H1 (cell line): ENCODE results near the gene PDIA2. TPM values are rescaled to one million over a fixed set of nuclear protein-coding genes. Genes with fewer than 3 reads are reported as not detected.
A peak's percentile ranks its signal among the peaks of the same experiment; 100 is the strongest.

Source experiments
- CTCF ChIA-PET: fragments of 300-600 bp; sonication (Branson Sonifier 250); formaldehyde crosslinking; loops from one replicate; lab custom pipeline; 2021; ENCODE audit not compliant: partially characterized antibody; lab: Charles Lee
- POLR2A ChIA-PET: fragments of 300-600 bp; sonication (Branson Sonifier 250); formaldehyde crosslinking; loops from one replicate; lab custom pipeline; 2021; ENCODE audit warnings: inconsistent platforms; ENCODE audit not compliant: partially characterized antibody; lab: Charles Lee
- DNase-seq, 2 experiments: peaks; one replicate each; pipeline versions ENCODE4 v3.0.0 to v3.0.0-alpha.2; 2010 to 2022; ENCODE audit warnings: low spot score in 2 of 2, low read depth in 1 of 2, mixed read lengths in 1 of 2
- FAIRE-seq: peaks from 2 replicates; lab custom pipeline; 2011; peaks lifted over from hg19 to GRCh38; lab: Jason Lieb, UNC
- H2AFZ ChIP-seq: 2 replicates; pipeline ENCODE4 v1.8.1; 2012; ENCODE audit warnings: low read length, inconsistent platforms
- H2AK5ac ChIP-seq: 2 replicates; pipeline ENCODE4 v1.6.1; 2013; ENCODE audit warnings: low read depth, low read length
- H2BK120ac ChIP-seq: replicated peaks from 2 replicates; pipeline ENCODE3; 2013; ENCODE audit warnings: low read depth, low read length, inconsistent platforms
- H2BK12ac ChIP-seq: 2 replicates; pipeline ENCODE4 v1.6.1; 2013; ENCODE audit warnings: low read depth, low read length
- H2BK15ac ChIP-seq: 2 replicates; pipeline ENCODE4 v1.6.1; 2013; ENCODE audit warnings: low read length
- H2BK20ac ChIP-seq: 2 replicates; pipeline ENCODE4 v1.6.1; 2013; ENCODE audit warnings: low read length
- H2BK5ac ChIP-seq: 2 replicates; pipeline ENCODE4 v1.6.1; 2013; ENCODE audit warnings: low read depth, low read length
- H3K14ac ChIP-seq: 2 replicates; pipeline ENCODE4 v1.6.1; 2013; ENCODE audit warnings: inconsistent platforms; ENCODE audit not compliant: insufficient read length
- H3K18ac ChIP-seq: 2 replicates; pipeline ENCODE4 v1.6.1; 2013; ENCODE audit warnings: low read length; ENCODE audit errors: extremely low read depth
- H3K23ac ChIP-seq: 2 replicates; pipeline ENCODE4 v1.6.1; 2013; ENCODE audit warnings: inconsistent platforms; ENCODE audit not compliant: insufficient read length
- H3K23me2 ChIP-seq: 2 replicates; pipeline ENCODE4 v1.6.1; 2013; ENCODE audit warnings: low read depth, low read length
- H3K27ac ChIP-seq: 2 replicates; pipeline ENCODE4 v1.6.1; 2011; ENCODE audit warnings: low read depth, low read length, inconsistent platforms
- H3K27me3 ChIP-seq, 4 experiments: replicated peaks in 1 of 4; 1 replicate in 1 of 4; 2 replicates in 3 of 4; pipeline versions ENCODE4 v1.6.1 to v1.8.1; 2011 to 2013; ENCODE audit warnings: low read length in 3 of 4, mild to moderate bottlenecking in 3 of 4, inconsistent platforms in 2 of 4, mixed read lengths in 2 of 4, moderate library complexity in 1 of 4; ENCODE audit not compliant: control insufficient read depth in 3 of 4, insufficient read depth in 3 of 4; ENCODE audit errors: extremely low read depth in 1 of 4
- H3K36me3 ChIP-seq, 4 experiments: 2 replicates each; pipeline versions ENCODE4 v1.6.1 to v1.8.1; 2011 to 2013; ENCODE audit warnings: mild to moderate bottlenecking in 4 of 4, low read length in 3 of 4, moderate library complexity in 2 of 4, control low read depth in 1 of 4, inconsistent platforms in 1 of 4; ENCODE audit not compliant: insufficient read depth in 4 of 4, control insufficient read depth in 2 of 4
- H3K4ac ChIP-seq: replicated peaks from 2 replicates; pipeline ENCODE3; 2013; ENCODE audit warnings: low read length, low read depth, mixed read lengths, inconsistent platforms; ENCODE audit not compliant: insufficient read length
- H3K4me1 ChIP-seq, 4 experiments: replicated peaks in 1 of 4; 1 replicate in 1 of 4; 2 replicates in 3 of 4; pipeline versions ENCODE4 v1.6.1 to v1.8.1; 2011 to 2013; ENCODE audit warnings: low read length in 3 of 4, inconsistent platforms in 2 of 4, mixed read lengths in 1 of 4; ENCODE audit not compliant: insufficient read depth in 4 of 4, control insufficient read depth in 3 of 4
- H3K4me2 ChIP-seq, 2 experiments: 2 replicates each; pipeline versions ENCODE4 v1.6.1 to v1.8.1; 2011 to 2013; ENCODE audit warnings: low read depth in 2 of 2, low read length in 2 of 2, control low read depth in 1 of 2, inconsistent platforms in 1 of 2, mild to moderate bottlenecking in 1 of 2; ENCODE audit not compliant: insufficient read depth in 1 of 2
- H3K4me3 ChIP-seq, 4 experiments: fragments of 200-600, 300-600 bp in 1 of 4; sonication (generic), shearing (Covaris generic), sonication (Bioruptor Twin) in 1 of 4; 2 replicates each; pipeline versions ENCODE4 v1.5.1 to v1.8.1; 2011 to 2016; ENCODE audit warnings: low read length in 4 of 4, low read depth in 3 of 4, control low read depth in 2 of 4, inconsistent platforms in 2 of 4, mild to moderate bottlenecking in 2 of 4, mixed read lengths in 1 of 4, moderate library complexity in 1 of 4; ENCODE audit not compliant: insufficient read depth in 2 of 4; ENCODE audit errors: extremely low read depth in 1 of 4
- H3K56ac ChIP-seq: replicated peaks from 2 replicates; pipeline ENCODE3; 2013; ENCODE audit warnings: low read depth, mild to moderate bottlenecking, mixed read lengths, low read length, inconsistent platforms; ENCODE audit not compliant: insufficient read length
- H3K79me1 ChIP-seq: 2 replicates; pipeline ENCODE4 v1.6.1; 2013; ENCODE audit warnings: low read depth, low read length, control low read depth
- H3K79me2 ChIP-seq, 2 experiments: 2 replicates each; pipeline versions ENCODE4 v1.6.1 to v1.8.1; 2012 to 2013; ENCODE audit warnings: low read length in 2 of 2, mild to moderate bottlenecking in 2 of 2, inconsistent platforms in 1 of 2; ENCODE audit not compliant: insufficient read depth in 2 of 2, control insufficient read depth in 1 of 2
- H3K9ac ChIP-seq, 4 experiments: replicated peaks in 1 of 4; 1 replicate in 1 of 4; 2 replicates in 3 of 4; pipeline versions ENCODE4 v1.6.1 to v1.8.1; 2011 to 2013; ENCODE audit warnings: low read depth in 3 of 4, low read length in 3 of 4, control low read depth in 2 of 4, mild to moderate bottlenecking in 2 of 4, moderate library complexity in 2 of 4, inconsistent platforms in 1 of 4; ENCODE audit errors: extremely low read depth in 1 of 4
- H3K9me3 ChIP-seq, 2 experiments: 2 replicates each; pipeline versions ENCODE4 v1.6.1 to v1.8.1; 2012 to 2013; ENCODE audit warnings: mild to moderate bottlenecking in 2 of 2, moderate library complexity in 2 of 2, control low read depth in 1 of 2, inconsistent platforms in 1 of 2, low read depth in 1 of 2, low read length in 1 of 2, mixed read lengths in 1 of 2; ENCODE audit not compliant: insufficient read depth in 2 of 2
- H4K20me1 ChIP-seq, 2 experiments: replicated peaks in 1 of 2; 2 replicates each; pipeline versions ENCODE3 to v1.8.1; 2011 to 2013; ENCODE audit warnings: inconsistent platforms in 2 of 2, low read length in 2 of 2, mild to moderate bottlenecking in 1 of 2; ENCODE audit not compliant: insufficient read depth in 2 of 2, control insufficient read depth in 1 of 2
- H4K5ac ChIP-seq: 2 replicates; pipeline ENCODE4 v1.6.1; 2013; ENCODE audit warnings: low read length, low read depth, mixed read lengths, inconsistent platforms; ENCODE audit not compliant: insufficient read length
- H4K8ac ChIP-seq: 2 replicates; pipeline ENCODE4 v1.8.0; 2013; ENCODE audit warnings: mild to moderate bottlenecking, moderate library complexity, low read length, inconsistent platforms; ENCODE audit not compliant: insufficient read depth; ENCODE audit errors: extremely low read depth
- H4K91ac ChIP-seq: replicated peaks from 2 replicates; pipeline ENCODE3; 2013; ENCODE audit warnings: low read length, mixed read lengths, inconsistent platforms; ENCODE audit not compliant: insufficient read length
- BCL11A ChIP-seq, 2 experiments: IDR thresholded peaks; one replicate each; pipeline ENCODE4 v1.6.1; 2011; ENCODE audit warnings: low read depth in 2 of 2, low read length in 2 of 2, mild to moderate bottlenecking in 2 of 2
- CBX8 ChIP-seq: fragments of 300-800, 300-1000 bp; sonication (generic); IDR thresholded peaks from 2 replicates; pipeline ENCODE4 v1.7.1; 2016; ENCODE audit warnings: low read depth, low read length, borderline replicate concordance
- FOSL1 ChIP-seq: IDR thresholded peaks from 2 replicates; pipeline ENCODE4 v1.6.1; 2011; ENCODE audit warnings: mild to moderate bottlenecking, low read depth, low read length, moderate library complexity; ENCODE audit not compliant: insufficient read depth
- GABPA ChIP-seq: IDR thresholded peaks from 2 replicates; pipeline ENCODE4 v1.6.1; 2011; ENCODE audit warnings: mild to moderate bottlenecking, low read length, moderate library complexity, borderline replicate concordance; ENCODE audit not compliant: insufficient read depth
- KDM1A ChIP-seq: fragments of 200-600, 300-600 bp; sonication (generic); IDR thresholded peaks from 2 replicates; pipeline ENCODE4 v1.7.1; 2016; ENCODE audit warnings: mild to moderate bottlenecking, low read length, borderline replicate concordance
- KDM4A ChIP-seq: IDR thresholded peaks from one replicate; pipeline ENCODE4 v1.7.1; 2012; ENCODE audit warnings: low read depth, mild to moderate bottlenecking, moderate library complexity, low read length, inconsistent platforms; ENCODE audit not compliant: severe bottlenecking
- MAX ChIP-seq: IDR thresholded peaks from 2 replicates; pipeline ENCODE4 v1.6.1; 2012; ENCODE audit warnings: inconsistent platforms
- RAD21 ChIP-seq, 2 experiments: IDR thresholded peaks in 1 of 2; conservative IDR thresholded peaks in 1 of 2; 2 replicates each; pipeline ENCODE4 v1.6.1; 2011; ENCODE audit warnings: low read depth in 2 of 2, low read length in 2 of 2, improper control_type of control experiment in 1 of 2, inconsistent platforms in 1 of 2, mild to moderate bottlenecking in 1 of 2, moderate library complexity in 1 of 2
- SP1 ChIP-seq: IDR thresholded peaks from 2 replicates; pipeline ENCODE4 v1.6.1; 2011; ENCODE audit warnings: low read depth, low read length
- SRF ChIP-seq: IDR thresholded peaks from 2 replicates; pipeline ENCODE4 v1.6.1; 2011; ENCODE audit warnings: mild to moderate bottlenecking, low read depth, low read length, moderate library complexity
- SUZ12 ChIP-seq: fragments of 200-600 bp; sonication (generic); IDR thresholded peaks from 2 replicates; pipeline ENCODE4 v1.6.1; 2012; ENCODE audit warnings: mild to moderate bottlenecking, inconsistent platforms, low read length, moderate library complexity, mixed read lengths
- TAF1 ChIP-seq: IDR thresholded peaks from 2 replicates; pipeline ENCODE4 v1.6.1; 2011; ENCODE audit warnings: mild to moderate bottlenecking, low read depth, low read length
- TCF12 ChIP-seq: IDR thresholded peaks from 2 replicates; pipeline ENCODE4 v1.6.1; 2011; ENCODE audit warnings: low read depth, mild to moderate bottlenecking, low read length
- WGBS, 2 experiments: shearing (Covaris generic) in 1 of 2; methylation state at CpG; one replicate each; pipeline versions ENCODE4 v1.1.6 to v1.1.7; 2013 to 2015; ENCODE audit warnings: low lambda C conversion rate in 2 of 2, mixed read lengths in 2 of 2, inconsistent platforms in 1 of 2, low coverage in 1 of 2, missing lambda C conversion rate in 1 of 2; ENCODE audit not compliant: insufficient replicate concordance in 2 of 2, insufficient coverage in 1 of 2, insufficient read length in 1 of 2; ENCODE audit errors: extremely low coverage in 1 of 2, missing lambda C conversion rate in 1 of 2; 5-methylcytosine and 5-hydroxymethylcytosine counted together
- polyA plus RNA-seq, 7 experiments: library from polyadenylated mRNA; depleted of rRNA in 3 of 7; stranded (reverse) in 5 of 7; unstranded in 2 of 7; fragments of >200 nt in 5 of 7; fragments of 200-250 nt in 2 of 7; gene quantifications; 1 replicate in 5 of 7; 2 replicates in 1 of 7; 4 replicates in 1 of 7; pipeline versions ENCODE4 v1.2.1 to v1.2.3, GENCODE V29; 2011 to 2013; ENCODE audit warnings: missing spikeins in 2 of 7, mixed read lengths in 2 of 7
- total RNA-seq: library from RNA; stranded (reverse); fragmentation: NEBNext Ultra II Directional; extraction: Animal tissue kit (Norgen Biotek cat#: 25700); gene quantifications from 2 replicates; pipeline ENCODE4 v1.2.1, GENCODE V29; 2021

Gene PDIA2
- total and polyA plus RNA-seq, 2 of the 8 experiments (the other 6 are each of a cell fraction or from before 2014, with no cell fraction given), result 0.34 to 0.50 TPM

GRCh38 chr16:280005-280460 lies 2.9 kb upstream of the PDIA2 start:
- Histone ChIP-seq H2BK5ac (no peak overlapping the region), H2AK5ac (no peak overlapping the region), H2BK120ac (no peak overlapping the region), H3K18ac (peak overlapping the region; percentile 71; the same call in 1 of the 2 replicates), H4K8ac (peak overlapping the region; percentile 68; the same call in 1 of the 2 replicates), H2BK12ac (no peak overlapping the region), H3K27ac (no peak overlapping the region), H2BK20ac (no peak overlapping the region), H3K4me2 (peak overlapping the region; percentile 59 to 62), H4K5ac (no peak overlapping the region), H3K27me3 (peaks cover 14 to 41% (median 34%) of the 10 kb centered on the region in 4 experiments), H3K36me3 (no peaks in the 10 kb centered on the region), H3K56ac (no peak overlapping the region), H3K4me3 (peak overlapping the region; percentile 3 to 61 (median 28); a peak in 5 of 8 replicates), H3K4me1 (peaks cover 0 to 5% (median 2%) of the 10 kb centered on the region in 4 experiments; a peak in 5 of 7 replicates), H2AFZ (no peak overlapping the region), H3K9me3 (no peaks in the 10 kb centered on the region), H3K23ac (no peak overlapping the region), H3K23me2 (peaks cover 10% of the 10 kb centered on the region; the same call in 1 of the 2 replicates), H3K79me2 (no peaks in the 10 kb centered on the region), H3K79me1 (no peaks in the 10 kb centered on the region), H4K20me1 (peaks cover 0 to 3% of the 10 kb centered on the region in 2 experiments), H2BK15ac (no peak overlapping the region), H3K14ac (no peak overlapping the region), H3K9ac (no peak overlapping the region), H3K4ac (no peak overlapping the region), H4K91ac (no peak overlapping the region)
- no peak for FAIRE-seq
- ChIA-PET CTCF (interaction anchor here (1.1 to 1.9 kb wide), 5 partner anchors 10 to 83 kb away, joined by 3 to 7 read pairs (median 4); no protein-coding TSS in a partner anchor), POLR2A (interaction anchor here (1.4 to 1.6 kb wide), 3 partner anchors 9 to 50 kb away, joined by 3 to 7 read pairs (median 4); partner anchors contain the start of gene LUC7L)
- WGBS, 2 experiments, result 6% methylated on average over 21 of the region's 47 CpGs; no CpG with 5 or more reads in 1 of the 2 experiments
- DNase-seq, result no peak
- TF ChIP-seq SRF, result no peak
- TF ChIP-seq RAD21 (IDR thresholded peaks at IDR 0.05 in 1 of 2, conservative IDR thresholded peaks at IDR 0.05 in 1 of 2; ENCODE audit: low read depth in 2 of 2, low read length in 2 of 2), result no peak
- no peak for TF ChIP-seq MAX
- TF ChIP-seq TAF1, result no peak
- TF ChIP-seq TCF12, result no peak
- no peak for TF ChIP-seq KDM1A
- no peak for TF ChIP-seq BCL11A (IDR thresholded peaks at IDR 0.05; ENCODE audit: low read depth in 2 of 2, low read length in 2 of 2)
- TF ChIP-seq SUZ12, result peak; percentile 43; the same call in 1 of the 2 replicates
- TF ChIP-seq SP1, result no peak
- TF ChIP-seq CBX8, result no peak
- TF ChIP-seq KDM4A, result peak; percentile 18
- TF ChIP-seq FOSL1, result no peak
- TF ChIP-seq GABPA, result peak; percentile 7; the same call in 1 of the 2 replicates
